ENCODE data around the gene DENND1A.

The DENND1A gene

GRCh38 chr9:123485216-123485615 lies 444.7 kb downstream of the DENND1A start:
- TF ChIP-seq, protein P1, sequence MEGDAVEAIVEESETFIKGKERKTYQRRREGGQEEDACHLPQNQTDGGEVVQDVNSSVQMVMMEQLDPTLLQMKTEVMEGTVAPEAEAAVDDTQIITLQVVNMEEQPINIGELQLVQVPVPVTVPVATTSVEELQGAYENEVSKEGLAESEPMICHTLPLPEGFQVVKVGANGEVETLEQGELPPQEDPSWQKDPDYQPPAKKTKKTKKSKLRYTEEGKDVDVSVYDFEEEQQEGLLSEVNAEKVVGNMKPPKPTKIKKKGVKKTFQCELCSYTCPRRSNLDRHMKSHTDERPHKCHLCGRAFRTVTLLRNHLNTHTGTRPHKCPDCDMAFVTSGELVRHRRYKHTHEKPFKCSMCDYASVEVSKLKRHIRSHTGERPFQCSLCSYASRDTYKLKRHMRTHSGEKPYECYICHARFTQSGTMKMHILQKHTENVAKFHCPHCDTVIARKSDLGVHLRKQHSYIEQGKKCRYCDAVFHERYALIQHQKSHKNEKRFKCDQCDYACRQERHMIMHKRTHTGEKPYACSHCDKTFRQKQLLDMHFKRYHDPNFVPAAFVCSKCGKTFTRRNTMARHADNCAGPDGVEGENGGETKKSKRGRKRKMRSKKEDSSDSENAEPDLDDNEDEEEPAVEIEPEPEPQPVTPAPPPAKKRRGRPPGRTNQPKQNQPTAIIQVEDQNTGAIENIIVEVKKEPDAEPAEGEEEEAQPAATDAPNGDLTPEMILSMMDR (IDR thresholded peaks at IDR 0.05): no peak

DNA sequence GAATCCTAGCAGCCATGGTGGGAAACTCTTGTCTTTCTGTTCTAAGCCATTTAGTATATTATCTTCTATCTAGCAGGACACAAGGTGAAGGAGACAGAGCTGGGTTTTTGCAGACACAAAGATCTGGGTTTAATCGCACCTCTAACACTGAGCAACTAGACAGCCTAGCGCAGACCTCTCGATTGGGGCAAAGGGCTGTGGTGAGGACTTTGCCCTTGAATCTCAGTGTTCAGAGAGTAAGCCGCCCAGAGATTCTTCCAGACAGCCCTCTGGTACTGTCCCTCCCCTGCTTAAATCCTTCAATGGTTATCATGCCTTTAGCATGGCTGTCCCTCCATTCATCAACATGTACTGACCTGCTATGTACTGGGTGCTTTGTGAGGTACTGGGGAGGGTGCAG lies 445.8 kb downstream of the DENND1A start:
- TF ChIP-seq, protein P1 (IDR thresholded peaks at IDR 0.05): no peak

DNA sequence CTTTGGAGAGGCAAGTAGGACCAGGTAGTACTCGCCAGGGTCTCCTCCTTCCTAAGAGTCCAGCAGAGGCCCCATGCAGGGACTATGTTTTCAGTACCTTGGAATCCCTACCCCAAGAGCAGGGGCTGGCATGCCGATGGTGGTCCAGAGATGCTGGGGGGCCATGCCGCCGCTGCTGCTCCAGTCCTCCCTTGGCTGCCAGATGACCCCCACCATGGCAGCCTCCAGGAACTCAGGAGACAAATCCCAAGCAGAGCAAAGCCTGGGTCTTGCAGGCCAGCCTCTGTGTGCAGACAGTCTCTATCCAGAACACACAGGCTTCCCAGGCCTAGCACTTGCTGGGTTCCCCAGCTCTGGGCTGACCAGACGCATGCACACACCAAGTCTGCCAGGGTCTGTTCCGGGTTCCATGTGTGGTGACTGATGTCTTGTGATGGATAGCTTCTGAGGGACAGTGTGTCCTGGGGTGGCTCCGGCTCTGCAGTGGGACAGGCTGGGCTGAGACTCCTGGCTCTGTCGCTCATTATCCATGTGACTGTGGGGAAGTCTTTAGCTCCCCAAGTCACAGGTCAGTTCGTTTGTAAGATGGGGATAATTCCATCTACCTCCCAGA lies 446.6 kb downstream of the DENND1A start:
- TF ChIP-seq, protein P1 (IDR thresholded peaks at IDR 0.05): no peak

DNA sequence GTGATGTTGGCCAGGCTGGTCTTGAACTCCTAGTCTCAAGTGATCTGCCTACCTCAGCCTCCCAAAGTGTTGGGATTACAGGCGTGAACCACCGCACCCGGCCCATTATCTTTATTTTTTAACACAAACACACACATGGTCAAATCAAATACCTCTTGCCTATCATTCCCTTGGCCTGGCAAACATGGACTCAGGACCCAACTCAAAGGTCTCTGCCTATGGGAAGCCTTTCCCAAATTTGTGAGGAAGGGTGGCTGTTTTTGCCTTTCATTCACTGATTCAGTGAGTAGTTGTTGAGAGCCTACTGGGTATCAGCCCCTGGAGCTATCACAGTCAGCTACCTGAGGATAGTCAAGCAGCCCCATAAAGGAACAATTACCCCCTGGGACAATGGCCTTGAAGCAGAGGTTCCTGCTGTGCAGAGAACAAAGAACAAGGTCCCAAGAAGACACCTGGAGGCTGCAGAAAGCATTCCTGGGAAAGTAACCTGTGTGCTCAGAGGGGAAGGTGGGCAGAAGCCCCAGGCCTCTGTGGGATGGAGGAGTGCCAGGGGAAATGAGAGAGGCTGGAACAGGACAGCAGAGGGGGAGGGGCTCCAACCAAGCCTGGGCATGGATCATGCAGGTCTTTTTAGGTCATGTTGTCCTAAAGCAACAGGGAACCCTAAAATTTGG lies 447.5 kb downstream of the DENND1A start:
- TF ChIP-seq, protein P1 (IDR thresholded peaks at IDR 0.05): no peak

DNA sequence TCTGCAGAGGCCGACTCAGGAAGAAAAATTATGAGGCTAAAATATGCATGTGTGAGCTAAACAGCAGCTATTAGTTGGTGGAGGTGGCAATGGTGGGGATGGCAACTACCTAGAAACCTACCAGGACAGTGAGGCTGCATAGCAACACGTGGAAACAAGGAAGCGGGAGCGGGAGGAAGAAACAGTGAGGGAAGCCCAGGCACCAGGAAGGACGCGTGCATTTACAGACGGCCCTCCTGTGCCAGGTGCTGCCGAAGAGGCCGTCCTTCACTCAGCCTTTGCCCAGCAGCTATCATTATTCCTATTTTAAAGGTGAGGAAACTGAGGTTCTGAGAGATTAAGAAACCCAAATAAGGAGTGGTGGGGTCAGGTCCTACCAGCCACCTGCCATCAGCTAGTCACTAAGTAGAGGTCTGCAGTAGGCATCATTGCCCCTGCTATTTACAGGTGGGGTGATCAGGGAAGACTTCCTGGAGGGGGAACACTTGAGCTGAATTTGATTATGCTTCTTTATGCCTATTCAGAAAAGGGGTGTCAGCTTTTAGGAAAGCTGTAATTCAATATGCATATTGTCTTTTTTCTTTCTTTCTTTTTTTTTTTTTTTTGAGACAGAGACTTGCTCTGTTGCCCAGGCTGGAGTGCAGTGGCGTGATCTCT lies 448.6 kb downstream of the DENND1A start:
- TF ChIP-seq, protein P1 (IDR thresholded peaks at IDR 0.05): no peak

- TF ChIP-seq, protein P1 (IDR thresholded peaks at IDR 0.05): no peak
Measured at GRCh38 chr9:123480791-123481190, 449.1 kb downstream of the DENND1A start.

- TF ChIP-seq, protein P1 (IDR thresholded peaks at IDR 0.05): no peak
Measured at GRCh38 chr9:123480096-123480495, 449.8 kb downstream of the DENND1A start.

Data from LNCAP (cell line).